OCI-LY7 (cell line): Measurements from ENCODE around the gene PRDM5. TPM values are rescaled to one million over a fixed set of nuclear protein-coding genes. Genes with fewer than 3 reads are reported as not detected.

Experiments
- BruUV-seq: library from RNA; stranded (reverse); fragments of 400-500 nt; replicated peaks from 2 replicates; lab custom pipeline; 2021; lab: Mats Ljungman, UMichigan
- CTCF ChIA-PET: fragments of 300-600 bp; sonication (Branson Sonifier 250); formaldehyde crosslinking; loops from one replicate; lab custom pipeline; 2022; ENCODE audit warnings: antibody characterized with exemption; ENCODE audit not compliant: unreplicated experiment; lab: Charles Lee
- POLR2A ChIA-PET: fragments of 300-600 bp; sonication (Branson Sonifier 250); formaldehyde crosslinking; loops from one replicate; lab custom pipeline; 2022; ENCODE audit warnings: antibody characterized with exemption; lab: Charles Lee
- DNase-seq: peaks from one replicate; pipeline ENCODE4 v3.0.0-alpha.2; 2015; ENCODE audit warnings: low spot score
- H2AFZ ChIP-seq: fragments of 200-600 bp; sonication (generic), shearing (Covaris generic); 2 replicates; pipeline ENCODE4 v1.6.1; 2014; ENCODE audit warnings: mild to moderate bottlenecking, antibody characterized with exemption, low read length, moderate library complexity
- H3K27ac ChIP-seq: fragments of 200-600 bp; sonication (generic); 2 replicates; pipeline ENCODE4 v1.5.1; 2014; ENCODE audit warnings: mixed run types, low read depth, mild to moderate bottlenecking, moderate library complexity, low read length, inconsistent platforms; ENCODE audit not compliant: poor library complexity, severe bottlenecking
- H3K36me3 ChIP-seq: fragments of 200-600 bp; sonication (generic); 2 replicates; pipeline ENCODE4 v1.6.1; 2014; ENCODE audit warnings: mild to moderate bottlenecking, antibody characterized with exemption, low read length, moderate library complexity, mixed read lengths; ENCODE audit not compliant: insufficient read depth
- H3K4me1 ChIP-seq: fragments of 200-600 bp; sonication (generic); 2 replicates; pipeline ENCODE4 v1.5.1; 2014; ENCODE audit warnings: mild to moderate bottlenecking, low read length; ENCODE audit not compliant: insufficient read depth, poor library complexity, severe bottlenecking
- H3K4me2 ChIP-seq: fragments of 200-600 bp; sonication (generic); 2 replicates; pipeline ENCODE4 v1.6.1; 2014; ENCODE audit warnings: mild to moderate bottlenecking, low read length
- H3K4me3 ChIP-seq: fragments of 200-600 bp; sonication (generic); 2 replicates; pipeline ENCODE4 v1.5.1; 2014; ENCODE audit warnings: mild to moderate bottlenecking, low read depth, low read length; ENCODE audit not compliant: poor library complexity, severe bottlenecking
- H3K79me2 ChIP-seq: fragments of 200-600 bp; sonication (generic); 2 replicates; pipeline ENCODE4 v1.6.1; 2016; ENCODE audit warnings: low read depth, mild to moderate bottlenecking, low read length, moderate library complexity, mixed read lengths; ENCODE audit not compliant: insufficient read depth
- H3K9me2 ChIP-seq: fragments of 200-600 bp; sonication (generic); 2 replicates; pipeline ENCODE4 v1.6.1; 2016; ENCODE audit warnings: mild to moderate bottlenecking, low read length, mixed read lengths; ENCODE audit not compliant: insufficient read depth
- H3K9me3 ChIP-seq: fragments of 200-600 bp; sonication (generic); 2 replicates; pipeline ENCODE4 v1.6.1; 2014; ENCODE audit warnings: mild to moderate bottlenecking, mixed run types, low read length, mixed read lengths
- H4K20me1 ChIP-seq: fragments of 200-600 bp; sonication (generic); 2 replicates; pipeline ENCODE4 v1.6.1; 2014; ENCODE audit warnings: mild to moderate bottlenecking, antibody characterized with exemption, low read length, moderate library complexity, mixed read lengths; ENCODE audit not compliant: insufficient read depth
- EZH2phosphoT487 ChIP-seq: fragments of 200-600 bp; sonication (generic); IDR thresholded peaks from 2 replicates; pipeline ENCODE4 v1.6.1; 2018; ENCODE audit warnings: low read depth, borderline replicate concordance, mild to moderate bottlenecking, mixed run types, antibody characterized with exemption, low read length, moderate library complexity, mixed read lengths
- intact Hi-C: fragments of 100-400 bp; cut with micrococcal nuclease; formaldehyde crosslinking; loops from one replicate; pipeline ENCODE4 v1.10.0; 2022; ENCODE audit not compliant: unreplicated experiment
- total RNA-seq, 2 experiments: library from RNA; depleted of rRNA in 1 of 2; stranded (reverse); fragments of >200 nt in 1 of 2; shearing (Covaris generic) in 1 of 2; gene quantifications; 2 replicates each; pipeline ENCODE4 v1.2.3, GENCODE V29; 2014 to 2022
- TF ChIP-seq, protein P1 (sequence below): fragments of 200-600 bp; sonication (generic); conservative IDR thresholded peaks from 2 replicates; pipeline ENCODE4 v1.5.1; 2014; ENCODE audit warnings: mild to moderate bottlenecking, antibody characterized with exemption, low read length, moderate library complexity, mixed read lengths

PRDM5 gene
- total RNA-seq, 2 experiments from 2014 or later = 0.22 to 0.76 TPM

DNA sequence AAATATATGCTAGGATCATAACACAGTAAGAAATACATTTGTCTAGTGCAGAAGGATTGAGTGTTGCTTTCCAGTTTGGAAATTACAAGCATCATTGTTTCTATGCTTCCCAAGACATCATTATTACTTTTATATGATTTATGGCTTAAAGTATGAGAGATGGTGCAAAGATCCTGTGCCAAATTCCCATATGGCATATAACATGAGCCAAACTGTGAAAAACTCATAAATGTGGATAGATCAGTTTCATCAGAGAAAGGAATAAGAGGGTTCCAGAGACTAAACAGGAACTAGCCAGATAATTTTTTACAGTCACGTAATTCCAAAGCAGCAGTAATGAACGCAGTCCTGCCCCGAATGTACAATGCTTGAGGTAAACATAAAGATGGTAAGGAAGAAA is 126.3 kb downstream of the PRDM5 start:
- Histone ChIP-seq H3K4me2 (no peak overlapping the region), H2AFZ (no peak overlapping the region), H3K4me1 (peaks cover 12% of the 10 kb centered on the region), H3K9me3 (no peaks in the 10 kb centered on the region; the same call in 1 of the 2 replicates), H3K27ac (no peak overlapping the region), H3K79me2 (no peaks in the 10 kb centered on the region), H3K4me3 (no peak overlapping the region), H4K20me1 (no peaks in the 10 kb centered on the region), H3K36me3 (no peaks in the 10 kb centered on the region; the same call in 1 of the 2 replicates), H3K9me2 (no peaks in the 10 kb centered on the region)
- DNase-seq = no peak
- POLR2A ChIA-PET = no interaction called here
- intact Hi-C loops = no loop called here
- CTCF ChIA-PET = no interaction called here
- no TSS peak for BruUV-seq
- TF ChIP-seq, protein P1, sequence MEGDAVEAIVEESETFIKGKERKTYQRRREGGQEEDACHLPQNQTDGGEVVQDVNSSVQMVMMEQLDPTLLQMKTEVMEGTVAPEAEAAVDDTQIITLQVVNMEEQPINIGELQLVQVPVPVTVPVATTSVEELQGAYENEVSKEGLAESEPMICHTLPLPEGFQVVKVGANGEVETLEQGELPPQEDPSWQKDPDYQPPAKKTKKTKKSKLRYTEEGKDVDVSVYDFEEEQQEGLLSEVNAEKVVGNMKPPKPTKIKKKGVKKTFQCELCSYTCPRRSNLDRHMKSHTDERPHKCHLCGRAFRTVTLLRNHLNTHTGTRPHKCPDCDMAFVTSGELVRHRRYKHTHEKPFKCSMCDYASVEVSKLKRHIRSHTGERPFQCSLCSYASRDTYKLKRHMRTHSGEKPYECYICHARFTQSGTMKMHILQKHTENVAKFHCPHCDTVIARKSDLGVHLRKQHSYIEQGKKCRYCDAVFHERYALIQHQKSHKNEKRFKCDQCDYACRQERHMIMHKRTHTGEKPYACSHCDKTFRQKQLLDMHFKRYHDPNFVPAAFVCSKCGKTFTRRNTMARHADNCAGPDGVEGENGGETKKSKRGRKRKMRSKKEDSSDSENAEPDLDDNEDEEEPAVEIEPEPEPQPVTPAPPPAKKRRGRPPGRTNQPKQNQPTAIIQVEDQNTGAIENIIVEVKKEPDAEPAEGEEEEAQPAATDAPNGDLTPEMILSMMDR = no peak
- TF ChIP-seq EZH2phosphoT487 = no peak

DNA sequence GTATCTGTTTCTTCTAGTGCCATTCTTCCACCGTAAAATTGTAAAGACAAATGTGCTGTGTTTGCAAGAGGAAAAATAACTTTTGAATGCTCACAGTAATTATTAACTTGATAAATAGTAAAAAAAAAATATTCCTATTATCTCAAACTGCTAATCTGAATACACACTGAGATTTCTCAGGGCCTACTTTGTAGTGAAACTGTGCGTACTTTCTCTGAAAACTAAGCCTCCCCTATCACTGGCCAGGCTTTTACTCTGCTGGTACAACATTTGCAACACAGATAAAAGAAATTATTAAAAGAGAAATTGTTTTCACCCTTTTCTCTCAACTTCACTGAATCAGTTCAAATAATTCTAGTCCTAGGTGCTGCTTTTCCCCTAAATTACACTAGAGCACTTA is 137.3 kb downstream of the PRDM5 start:
- DNase-seq = no peak
- BruUV-seq = no TSS peak
- POLR2A ChIA-PET = interaction anchor here (2.1 to 2.3 kb wide), 2 partner anchors 11 to 14 kb away, joined by 5 read pairs; no protein-coding TSS in a partner anchor
- no peaks in the 10 kb centered on the region for H3K4me1 ChIP-seq
- H3K36me3 ChIP-seq = no peaks in the 10 kb centered on the region
- H3K79me2 ChIP-seq = no peaks in the 10 kb centered on the region
- H3K9me2 ChIP-seq = no peaks in the 10 kb centered on the region
- no peak overlapping the region for H3K4me2 ChIP-seq
- CTCF ChIA-PET = no interaction called here
- intact Hi-C loops = no loop called here
- H3K27ac ChIP-seq = no peak overlapping the region
- no peak for TF ChIP-seq EZH2phosphoT487
- TF ChIP-seq, protein P1 = no peak
- H3K9me3 ChIP-seq = no peaks in the 10 kb centered on the region
- no peaks in the 10 kb centered on the region for H4K20me1 ChIP-seq
- no peak overlapping the region for H2AFZ ChIP-seq
- H3K4me3 ChIP-seq = no peak overlapping the region

DNA sequence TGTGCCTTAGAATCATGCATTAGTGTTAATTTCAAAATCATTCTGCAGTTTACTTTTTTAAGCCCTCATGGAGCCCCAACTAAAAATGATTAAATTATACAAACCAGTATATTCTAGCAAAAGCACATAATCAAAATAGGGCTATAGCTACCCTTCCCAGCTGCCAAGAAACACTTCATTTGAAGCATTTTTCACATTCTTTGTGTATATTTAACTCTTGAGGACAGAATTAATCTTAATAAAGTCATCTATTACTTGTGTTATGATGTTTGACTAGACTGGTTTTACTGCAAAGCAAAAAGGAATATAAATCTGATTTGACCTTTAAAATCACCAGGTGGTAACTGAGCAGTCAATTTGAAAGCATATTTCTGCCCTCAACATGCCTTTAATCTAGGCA is 145.1 kb downstream of the PRDM5 start:
- CTCF ChIA-PET = no interaction called here
- Histone ChIP-seq H3K4me2 (no peak overlapping the region), H3K9me3 (no peaks in the 10 kb centered on the region), H3K27ac (no peak overlapping the region), H3K4me3 (no peak overlapping the region), H2AFZ (no peak overlapping the region), H3K9me2 (no peaks in the 10 kb centered on the region), H3K36me3 (no peaks in the 10 kb centered on the region), H3K79me2 (no peaks in the 10 kb centered on the region), H4K20me1 (no peaks in the 10 kb centered on the region), H3K4me1 (peaks cover 38% of the 10 kb centered on the region)
- BruUV-seq = no TSS peak
- TF ChIP-seq, protein P1 = no peak
- TF ChIP-seq EZH2phosphoT487 = no peak
- intact Hi-C loops = no loop called here
- no peak for DNase-seq
- POLR2A ChIA-PET = interaction anchor here (0.6 to 2.2 kb wide), 4 partner anchors 12 to 192 kb away, joined by 3 to 12 read pairs (median 6); no protein-coding TSS in a partner anchor
